Lower leg skin (tissue), 4 donors: ENCODE data around the gene EEFSEC. TPM values are rescaled to one million over a fixed set of nuclear protein-coding genes. Genes with fewer than 3 reads are reported as not detected.

Experiments
- DNase-seq, 2 donors: peaks; one replicate each; pipeline ENCODE4 v3.0.0-alpha.2; 2019; ENCODE audit warnings: low spot score in 2 of 2
- H3K4me3 ChIP-seq: fragments of 200-600 bp; sonication (generic); 2 replicates; pipeline ENCODE4 v1.5.1; 2017; ENCODE audit warnings: mild to moderate bottlenecking, low read depth; ENCODE audit not compliant: poor library complexity, severe bottlenecking
- CTCF ChIP-seq, 3 donors: fragments of 450-650 bp; IDR thresholded peaks; one replicate each; pipeline ENCODE4 v1.5.1; 2016; ENCODE audit warnings: antibody characterized with exemption in 3 of 3, mild to moderate bottlenecking in 3 of 3, moderate library complexity in 2 of 3
- POLR2A ChIP-seq, 2 donors: fragments of 450-650 bp; IDR thresholded peaks; one replicate each; pipeline ENCODE4 v1.6.1; 2016 to 2017; ENCODE audit warnings: antibody characterized with exemption in 2 of 2, mild to moderate bottlenecking in 1 of 2, moderate library complexity in 1 of 2
- WGBS, 2 donors: methylation state at CpG; one replicate each; pipeline ENCODE4 v1.1.5; 2018; 5-methylcytosine and 5-hydroxymethylcytosine counted together
- intact Hi-C: fragments of 100-400 bp; cut with DNase I; formaldehyde crosslinking; loops from one replicate; pipeline ENCODE4 v1.15.0; 2023; ENCODE audit warnings: low total_unique reads
- total RNA-seq, 4 donors: library from RNA; depleted of rRNA; stranded (reverse); fragments of >200 nt; gene quantifications; one replicate each; pipeline ENCODE4 v1.1.0, GENCODE V29; 2016

The EEFSEC gene
- total RNA-seq, 4 donors from 2014 or later = 16.3 to 28.6 (median 16.8) TPM

- intact Hi-C loops = no loop called here
Observed at GRCh38 chr3:128419311-128419710, 266.0 kb downstream of the EEFSEC start.

GRCh38 chr3:128420289-128420688 lies 267.0 kb downstream of the EEFSEC start:
- TF ChIP-seq CTCF (IDR thresholded peaks at IDR 0.05) (no peak), POLR2A (IDR thresholded peaks at IDR 0.05) (no peak)
- DNase-seq = no peak
- intact Hi-C loops = no loop called here
- 96 to 98% methylated on average over 6 to 7 of the region's 7 CpGs for WGBS, 2 donors
- H3K4me3 ChIP-seq = no peak overlapping the region

More at GRCh38 chr3:128419311-128419710, 266.0 kb downstream of the EEFSEC start:
- 95 to 96% methylated on average over 4 of the region's 4 CpGs for WGBS, 2 donors
- no peak overlapping the region for H3K4me3 ChIP-seq
- TF ChIP-seq POLR2A (IDR thresholded peaks at IDR 0.05) (no peak), CTCF (IDR thresholded peaks at IDR 0.05) (no peak)
- no peak for DNase-seq

GRCh38 chr3:128420720-128421438 lies 267.6 kb downstream of the EEFSEC start:
- TF ChIP-seq CTCF (IDR thresholded peaks at IDR 0.05) (no peak), POLR2A (IDR thresholded peaks at IDR 0.05) (no peak)
- intact Hi-C loops = no loop called here
- DNase-seq = no peak
- H3K4me3 ChIP-seq = no peak overlapping the region
- 73 to 75% methylated on average over 7 of the region's 12 CpGs for WGBS, 2 donors

- DNase-seq = no peak
- WGBS, 2 donors = 68 to 84% methylated on average over 4 to 10 of the region's 11 CpGs
- TF ChIP-seq CTCF (IDR thresholded peaks at IDR 0.05) = no peak
- TF ChIP-seq POLR2A (IDR thresholded peaks at IDR 0.05) = no peak
- intact Hi-C loops = no loop called here
- no peak overlapping the region for H3K4me3 ChIP-seq
Observed at GRCh38 chr3:128421439-128421836, 268.2 kb downstream of the EEFSEC start.

GRCh38 chr3:128421966-128422365 lies 268.7 kb downstream of the EEFSEC start:
- intact Hi-C loops = no loop called here
- WGBS, 2 donors = 87 to 88% methylated on average over 6 to 7 of the region's 7 CpGs
- TF ChIP-seq POLR2A (IDR thresholded peaks at IDR 0.05) (no peak), CTCF (IDR thresholded peaks at IDR 0.05) (no peak)
- no peak overlapping the region for H3K4me3 ChIP-seq
- DNase-seq = no peak
